H9 (cell line): ENCODE measurements around the gene S100A8. TPM values are rescaled to one million over a fixed set of nuclear protein-coding genes. Genes with fewer than 3 reads are reported as not detected.

Experiments used
- DNase-seq: peaks from one replicate; pipeline ENCODE4 v3.0.0-alpha.2; 2017
- H2AFZ ChIP-seq: one replicate; pipeline ENCODE4 v1.6.1; 2013; ENCODE audit warnings: mild to moderate bottlenecking, low read length, control low read depth, moderate library complexity
- H2AK5ac ChIP-seq: 2 replicates; pipeline ENCODE4 v1.6.1; 2013; ENCODE audit warnings: low read length, control low read depth, mixed read lengths; ENCODE audit not compliant: insufficient read length
- H2BK120ac ChIP-seq: one replicate; pipeline ENCODE4 v1.6.1; 2013; ENCODE audit warnings: low read depth, mild to moderate bottlenecking, low read length, control low read depth, inconsistent platforms; ENCODE audit not compliant: poor library complexity, severe bottlenecking
- H2BK12ac ChIP-seq: 2 replicates; pipeline ENCODE4 v1.6.1; 2013; ENCODE audit warnings: low read length, control low read depth, mixed read lengths, low read depth; ENCODE audit not compliant: insufficient read length
- H2BK15ac ChIP-seq: 2 replicates; pipeline ENCODE4 v1.6.1; 2013; ENCODE audit warnings: low read depth, low read length, control low read depth
- H2BK20ac ChIP-seq: one replicate; pipeline ENCODE4 v1.6.1; 2013; ENCODE audit warnings: low read depth, mild to moderate bottlenecking, low read length, control low read depth, inconsistent platforms; ENCODE audit not compliant: poor library complexity, severe bottlenecking
- H2BK5ac ChIP-seq: 2 replicates; pipeline ENCODE4 v1.6.1; 2013; ENCODE audit warnings: low read length, control low read depth, mixed read lengths; ENCODE audit not compliant: insufficient read length
- H3K14ac ChIP-seq: 2 replicates; pipeline ENCODE4 v1.6.1; 2013; ENCODE audit warnings: low read length, control low read depth; ENCODE audit not compliant: insufficient read depth
- H3K18ac ChIP-seq: 2 replicates; pipeline ENCODE4 v1.6.1; 2013; ENCODE audit warnings: low read depth, mild to moderate bottlenecking, mixed read lengths, low read length, control low read depth; ENCODE audit not compliant: insufficient read length
- H3K23ac ChIP-seq: 2 replicates; pipeline ENCODE4 v1.6.1; 2013; ENCODE audit warnings: low read length, control low read depth, mixed read lengths, low read depth; ENCODE audit not compliant: insufficient read length
- H3K23me2 ChIP-seq: 2 replicates; pipeline ENCODE4 v1.6.1; 2013; ENCODE audit warnings: low read depth, mild to moderate bottlenecking, mixed read lengths, low read length, control low read depth; ENCODE audit not compliant: insufficient read length, poor library complexity, severe bottlenecking
- H3K27ac ChIP-seq: 2 replicates; pipeline ENCODE4 v1.5.1; 2013; ENCODE audit warnings: low read length, control low read depth, mixed read lengths, low read depth; ENCODE audit not compliant: insufficient read length
- H3K27me3 ChIP-seq: 2 replicates; pipeline ENCODE4 v1.6.1; 2013; ENCODE audit warnings: low read length, control low read depth, inconsistent platforms; ENCODE audit not compliant: insufficient read depth
- H3K4ac ChIP-seq: 2 replicates; pipeline ENCODE4 v1.6.1; 2013; ENCODE audit warnings: low read depth, mild to moderate bottlenecking, control low read depth, inconsistent platforms, low read length, moderate library complexity
- H3K4me1 ChIP-seq: 2 replicates; pipeline ENCODE4 v1.6.1; 2013; ENCODE audit warnings: low read length, control low read depth, inconsistent platforms; ENCODE audit not compliant: insufficient read depth
- H3K4me2 ChIP-seq: 2 replicates; pipeline ENCODE4 v1.6.1; 2013; ENCODE audit warnings: low read length, control low read depth, mixed read lengths; ENCODE audit not compliant: insufficient read length, insufficient read depth
- H3K56ac ChIP-seq: 2 replicates; pipeline ENCODE4 v1.6.1; 2013; ENCODE audit warnings: low read depth, mild to moderate bottlenecking, mixed read lengths, low read length, control low read depth; ENCODE audit not compliant: insufficient read length
- H3K79me1 ChIP-seq: 2 replicates; pipeline ENCODE4 v1.6.1; 2013; ENCODE audit warnings: low read depth, mild to moderate bottlenecking, moderate library complexity, low read length, control low read depth, inconsistent platforms; ENCODE audit not compliant: insufficient read depth, poor library complexity, severe bottlenecking
- H3K79me2 ChIP-seq: 2 replicates; pipeline ENCODE4 v1.6.1; 2013; ENCODE audit warnings: low read length, control low read depth, inconsistent platforms; ENCODE audit not compliant: insufficient read depth
- H3K9ac ChIP-seq: 2 replicates; pipeline ENCODE4 v1.6.1; 2013; ENCODE audit warnings: low read length, control low read depth, mixed read lengths; ENCODE audit not compliant: insufficient read length; ENCODE audit errors: extremely low read depth
- H3K9me3 ChIP-seq: one replicate; pipeline ENCODE4 v1.6.1; 2013; ENCODE audit warnings: low read depth, low read length, inconsistent platforms; ENCODE audit not compliant: control insufficient read depth
- H3T11ph ChIP-seq: one replicate; pipeline ENCODE4 v1.6.1; 2013; ENCODE audit warnings: mild to moderate bottlenecking, low read length, control low read depth, inconsistent platforms
- H4K20me1 ChIP-seq: one replicate; pipeline ENCODE4 v1.6.1; 2013; ENCODE audit not compliant: control insufficient read depth, insufficient read length, insufficient read depth
- H4K5ac ChIP-seq: 2 replicates; pipeline ENCODE4 v1.6.1; 2013; ENCODE audit warnings: low read depth, mild to moderate bottlenecking, mixed read lengths, low read length, control low read depth; ENCODE audit not compliant: insufficient read length
- H4K8ac ChIP-seq: replicated peaks from 2 replicates; pipeline ENCODE4 v1.6.1; 2013; ENCODE audit warnings: low read length, control low read depth, mixed read lengths, low read depth; ENCODE audit not compliant: insufficient read length
- H4K91ac ChIP-seq: 2 replicates; pipeline ENCODE4 v1.6.1; 2013; ENCODE audit warnings: low read depth, mild to moderate bottlenecking, moderate library complexity, mixed read lengths, low read length, control low read depth; ENCODE audit not compliant: insufficient read length
- H3K27ac Mint-ChIP-seq, 3 experiments: 2 replicates in 2 of 3; 3 replicates in 1 of 3; pipeline ENCODE4 v1.8.0; 2020 to 2021; ENCODE audit warnings: mixed read lengths in 3 of 3, mild to moderate bottlenecking in 1 of 3, moderate library complexity in 1 of 3
- H3K27me3 Mint-ChIP-seq: 2 replicates; pipeline ENCODE4 v1.8.0; 2021; ENCODE audit warnings: low read depth, mild to moderate bottlenecking, moderate library complexity, mixed read lengths
- H3K36me3 Mint-ChIP-seq, 3 experiments: 2 replicates in 2 of 3; 3 replicates in 1 of 3; pipeline ENCODE4 v1.8.0; 2020 to 2021; ENCODE audit warnings: low read depth in 3 of 3, mixed read lengths in 3 of 3; ENCODE audit not compliant: insufficient read depth in 1 of 3
- H3K4me1 Mint-ChIP-seq, 2 experiments: 2 replicates each; pipeline ENCODE4 v1.8.0; 2020; ENCODE audit warnings: mixed read lengths in 2 of 2
- H3K4me3 Mint-ChIP-seq, 2 experiments: 2 replicates in 1 of 2; 3 replicates in 1 of 2; pipeline ENCODE4 v1.8.0; 2020 to 2021; ENCODE audit warnings: mild to moderate bottlenecking in 2 of 2, mixed read lengths in 2 of 2, moderate library complexity in 1 of 2
- H3K9me3 Mint-ChIP-seq, 2 experiments: 2 replicates in 1 of 2; 3 replicates in 1 of 2; pipeline ENCODE4 v1.8.0; 2020; ENCODE audit warnings: mild to moderate bottlenecking in 2 of 2, mixed read lengths in 2 of 2, moderate library complexity in 1 of 2
- WGBS: extraction: QIAGEN DNeasy Blood & Tissue Kit; methylation state at CpG from one replicate; pipeline ENCODE4 v1.1.7; 2013; ENCODE audit warnings: missing lambda C conversion rate, low lambda C conversion rate, mixed read lengths; ENCODE audit not compliant: insufficient read length; ENCODE audit errors: extremely low coverage; 5-methylcytosine and 5-hydroxymethylcytosine counted together
- total RNA-seq: library from RNA; stranded (reverse); gene quantifications from 2 replicates; pipeline ENCODE4 v1.2.1, GENCODE V29; 2021
- TF ChIP-seq, protein P1 (sequence below): fragments of 200-600 bp; sonication (generic); conservative IDR thresholded peaks from 3 replicates; pipeline ENCODE4 v1.8.0; 2021; ENCODE audit warnings: antibody characterized with exemption, mild to moderate bottlenecking

Gene S100A8
- total RNA-seq, 1 experiment from 2014 or later = not detected

DNA sequence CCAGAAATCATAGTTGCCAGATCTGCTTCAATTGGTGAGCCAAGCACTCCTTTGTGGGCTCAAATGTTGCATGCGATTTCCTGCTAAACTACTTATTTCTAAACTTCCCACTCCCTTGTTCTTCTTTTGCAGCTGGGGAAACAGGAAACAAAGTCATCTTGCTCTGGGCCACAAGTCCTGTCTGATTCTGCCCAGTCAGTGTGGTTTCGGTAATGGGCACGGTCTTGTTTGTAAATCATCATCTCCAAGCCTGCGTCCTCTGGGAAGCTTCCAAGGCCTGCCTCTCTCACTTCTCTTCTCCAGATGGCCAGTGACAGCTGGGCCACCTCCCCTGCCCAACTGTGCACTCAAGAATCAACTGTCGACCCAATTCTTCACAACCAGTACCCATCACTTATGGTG, 4.4 kb downstream of the S100A8 start:
- no peak overlapping the region for H4K8ac ChIP-seq
- no CpG with 5 or more reads among the region's 5 CpGs for WGBS
- peak overlapping the region in 1 of 3 experiments; percentile 36; a peak in 1 of 7 replicates for H3K27ac Mint-ChIP-seq
- no peak overlapping the region for H4K5ac ChIP-seq
- H3K4ac ChIP-seq = no peak overlapping the region
- H3K23me2 ChIP-seq = no peaks in the 10 kb centered on the region
- no peak overlapping the region for H3K9ac ChIP-seq
- peaks cover 3 to 12% of the 10 kb centered on the region in 2 experiments; a peak in 2 of 5 replicates for H3K9me3 Mint-ChIP-seq
- H2BK12ac ChIP-seq = no peak overlapping the region
- no peak for DNase-seq
- H3K23ac ChIP-seq = no peak overlapping the region
- no peak overlapping the region for H3K14ac ChIP-seq
- no peaks in the 10 kb centered on the region for H3K79me1 ChIP-seq
- H3K79me2 ChIP-seq = no peaks in the 10 kb centered on the region
- H3K4me1 ChIP-seq = no peaks in the 10 kb centered on the region
- H3T11ph ChIP-seq = no peak overlapping the region
- H3K27me3 Mint-ChIP-seq = peaks cover 16% of the 10 kb centered on the region
- H3K4me3 Mint-ChIP-seq = no peak overlapping the region
- no peaks in the 10 kb centered on the region for H3K36me3 Mint-ChIP-seq
- no peak overlapping the region for H2AFZ ChIP-seq
- H3K4me1 Mint-ChIP-seq = no peaks in the 10 kb centered on the region
- H2BK5ac ChIP-seq = no peak overlapping the region
- no peaks in the 10 kb centered on the region for H4K20me1 ChIP-seq
- no peaks in the 10 kb centered on the region for H3K9me3 ChIP-seq
- no peak overlapping the region for H3K4me2 ChIP-seq
- no peak overlapping the region for H3K56ac ChIP-seq
- H4K91ac ChIP-seq = no peak overlapping the region
- H2BK120ac ChIP-seq = no peak overlapping the region
- TF ChIP-seq, protein P1, sequence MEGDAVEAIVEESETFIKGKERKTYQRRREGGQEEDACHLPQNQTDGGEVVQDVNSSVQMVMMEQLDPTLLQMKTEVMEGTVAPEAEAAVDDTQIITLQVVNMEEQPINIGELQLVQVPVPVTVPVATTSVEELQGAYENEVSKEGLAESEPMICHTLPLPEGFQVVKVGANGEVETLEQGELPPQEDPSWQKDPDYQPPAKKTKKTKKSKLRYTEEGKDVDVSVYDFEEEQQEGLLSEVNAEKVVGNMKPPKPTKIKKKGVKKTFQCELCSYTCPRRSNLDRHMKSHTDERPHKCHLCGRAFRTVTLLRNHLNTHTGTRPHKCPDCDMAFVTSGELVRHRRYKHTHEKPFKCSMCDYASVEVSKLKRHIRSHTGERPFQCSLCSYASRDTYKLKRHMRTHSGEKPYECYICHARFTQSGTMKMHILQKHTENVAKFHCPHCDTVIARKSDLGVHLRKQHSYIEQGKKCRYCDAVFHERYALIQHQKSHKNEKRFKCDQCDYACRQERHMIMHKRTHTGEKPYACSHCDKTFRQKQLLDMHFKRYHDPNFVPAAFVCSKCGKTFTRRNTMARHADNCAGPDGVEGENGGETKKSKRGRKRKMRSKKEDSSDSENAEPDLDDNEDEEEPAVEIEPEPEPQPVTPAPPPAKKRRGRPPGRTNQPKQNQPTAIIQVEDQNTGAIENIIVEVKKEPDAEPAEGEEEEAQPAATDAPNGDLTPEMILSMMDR = no peak
- no peak overlapping the region for H2AK5ac ChIP-seq
- no peak overlapping the region for H2BK15ac ChIP-seq
- no peak overlapping the region for H3K18ac ChIP-seq
- H3K27ac ChIP-seq = no peak overlapping the region
- no peaks in the 10 kb centered on the region for H3K27me3 ChIP-seq
- H2BK20ac ChIP-seq = no peak overlapping the region
